ENCODE results near the gene KLB. TPM values are rescaled to one million over a fixed set of nuclear protein-coding genes. Genes with fewer than 3 reads are reported as not detected.

The KLB gene
- total RNA-seq, 2 donors from 2014 or later, result 0.23 to 0.34 TPM

GRCh38 chr4:39490322-39490721 lies 83.6 kb downstream of the KLB start:
- Histone ChIP-seq H3K4me3 (no peak overlapping the region), H3K27ac (no peak overlapping the region), H3K4me1 (replicated peaks) (no peaks in the 10 kb centered on the region), H3K27me3 (replicated peaks; ENCODE audit: insufficient read depth) (no peaks in the 10 kb centered on the region), H3K36me3 (no peaks in the 10 kb centered on the region), H3K9me3 (no peaks in the 10 kb centered on the region)
- WGBS, result 91% methylated on average over 2 of the region's 2 CpGs
- intact Hi-C loops (cut with DNase I), result no loop called here
- TF ChIP-seq POLR2AphosphoS5 (IDR thresholded peaks at IDR 0.05), result no peak
- no peak for TF ChIP-seq POLR2A (IDR thresholded peaks at IDR 0.05)
- TF ChIP-seq, protein P1, sequence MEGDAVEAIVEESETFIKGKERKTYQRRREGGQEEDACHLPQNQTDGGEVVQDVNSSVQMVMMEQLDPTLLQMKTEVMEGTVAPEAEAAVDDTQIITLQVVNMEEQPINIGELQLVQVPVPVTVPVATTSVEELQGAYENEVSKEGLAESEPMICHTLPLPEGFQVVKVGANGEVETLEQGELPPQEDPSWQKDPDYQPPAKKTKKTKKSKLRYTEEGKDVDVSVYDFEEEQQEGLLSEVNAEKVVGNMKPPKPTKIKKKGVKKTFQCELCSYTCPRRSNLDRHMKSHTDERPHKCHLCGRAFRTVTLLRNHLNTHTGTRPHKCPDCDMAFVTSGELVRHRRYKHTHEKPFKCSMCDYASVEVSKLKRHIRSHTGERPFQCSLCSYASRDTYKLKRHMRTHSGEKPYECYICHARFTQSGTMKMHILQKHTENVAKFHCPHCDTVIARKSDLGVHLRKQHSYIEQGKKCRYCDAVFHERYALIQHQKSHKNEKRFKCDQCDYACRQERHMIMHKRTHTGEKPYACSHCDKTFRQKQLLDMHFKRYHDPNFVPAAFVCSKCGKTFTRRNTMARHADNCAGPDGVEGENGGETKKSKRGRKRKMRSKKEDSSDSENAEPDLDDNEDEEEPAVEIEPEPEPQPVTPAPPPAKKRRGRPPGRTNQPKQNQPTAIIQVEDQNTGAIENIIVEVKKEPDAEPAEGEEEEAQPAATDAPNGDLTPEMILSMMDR (IDR thresholded peaks at IDR 0.05), result no peak
- no peak for DNase-seq (ENCODE audit: low spot score)

- WGBS, result 100% methylated on average over 1 of the region's 1 CpG
- H3K4me3 ChIP-seq, result no peak overlapping the region
Measured at GRCh38 chr4:39494354-39494753, 87.6 kb downstream of the KLB start.

DNA sequence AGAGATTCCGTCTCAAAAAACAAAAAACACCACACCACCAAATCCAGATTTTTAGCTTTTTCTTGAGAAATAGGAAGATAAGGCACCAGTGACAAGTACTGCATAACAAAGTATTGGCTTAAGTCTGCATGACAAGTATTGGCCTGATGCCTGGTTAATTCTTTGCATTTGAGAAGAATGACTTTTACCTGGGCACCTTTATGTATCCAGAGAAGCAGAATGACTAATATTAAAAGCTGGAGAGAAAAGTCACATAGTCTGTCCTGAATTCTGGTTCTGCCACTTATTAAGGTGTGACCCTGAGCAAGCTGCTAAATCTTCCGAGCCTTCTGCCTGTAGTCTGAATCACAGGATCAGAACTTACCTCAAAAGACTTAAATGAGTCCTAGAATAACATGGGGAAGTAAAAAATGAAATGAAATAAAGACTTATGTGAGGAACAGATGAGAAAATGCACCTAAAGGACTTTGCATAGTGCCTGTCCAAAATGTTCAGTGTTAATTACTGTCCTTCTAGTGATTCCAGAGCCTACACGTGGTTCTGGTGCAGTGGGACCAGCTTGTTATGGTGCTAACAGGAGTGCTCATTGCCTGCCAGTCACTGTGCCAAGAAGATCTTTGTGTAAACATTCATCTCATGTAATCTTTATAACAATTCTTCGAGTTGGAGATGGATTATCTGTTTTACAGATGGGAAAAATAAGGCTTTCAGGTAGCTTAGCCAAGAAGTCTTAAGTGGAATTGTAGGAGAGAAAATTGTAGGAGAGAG lies 88.9 kb downstream of the KLB start:
- Histone ChIP-seq H3K9me3 (no peaks in the 10 kb centered on the region), H3K36me3 (no peaks in the 10 kb centered on the region), H3K27me3 (replicated peaks; ENCODE audit: insufficient read depth) (no peaks in the 10 kb centered on the region), H3K27ac (no peak overlapping the region), H3K4me3 (no peak overlapping the region), H3K4me1 (replicated peaks) (no peaks in the 10 kb centered on the region)
- DNase-seq (ENCODE audit: low spot score), result peak; percentile 6
- TF ChIP-seq POLR2AphosphoS5 (IDR thresholded peaks at IDR 0.05), result no peak
- TF ChIP-seq, protein P1 (IDR thresholded peaks at IDR 0.05), result no peak
- TF ChIP-seq POLR2A (IDR thresholded peaks at IDR 0.05), result no peak
- intact Hi-C loops (cut with DNase I), result no loop called here
- WGBS, result 49% methylated on average over 4 of the region's 4 CpGs

More at GRCh38 chr4:39494354-39494753, 87.6 kb downstream of the KLB start:
- H3K4me1 ChIP-seq (replicated peaks), result no peaks in the 10 kb centered on the region
- H3K27ac ChIP-seq, result no peak overlapping the region
- intact Hi-C loops (cut with DNase I), result no loop called here
- H3K36me3 ChIP-seq, result no peaks in the 10 kb centered on the region
- no peak for DNase-seq (ENCODE audit: low spot score)
- no peak for TF ChIP-seq POLR2A (IDR thresholded peaks at IDR 0.05)
- no peak for TF ChIP-seq POLR2AphosphoS5 (IDR thresholded peaks at IDR 0.05)
- TF ChIP-seq, protein P1 (IDR thresholded peaks at IDR 0.05), result no peak
- no peaks in the 10 kb centered on the region for H3K27me3 ChIP-seq (replicated peaks; ENCODE audit: insufficient read depth)
- no peaks in the 10 kb centered on the region for H3K9me3 ChIP-seq

- intact Hi-C loops (cut with DNase I), result no loop called here
- H3K4me3 ChIP-seq, result no peak overlapping the region
- no peak for DNase-seq (ENCODE audit: low spot score)
- no peaks in the 10 kb centered on the region for H3K27me3 ChIP-seq (replicated peaks; ENCODE audit: insufficient read depth)
- no peak overlapping the region for H3K27ac ChIP-seq
- no peak for TF ChIP-seq POLR2A (IDR thresholded peaks at IDR 0.05)
- TF ChIP-seq, protein P1 (IDR thresholded peaks at IDR 0.05), result no peak
- TF ChIP-seq POLR2AphosphoS5 (IDR thresholded peaks at IDR 0.05), result no peak
- H3K36me3 ChIP-seq, result no peaks in the 10 kb centered on the region
- no peaks in the 10 kb centered on the region for H3K9me3 ChIP-seq
- no peaks in the 10 kb centered on the region for H3K4me1 ChIP-seq (replicated peaks)
- 68% methylated on average over 1 of the region's 1 CpG for WGBS
Measured at GRCh38 chr4:39497909-39498726, 91.4 kb downstream of the KLB start.

All from prostate gland (tissue), 2 donors.